Pancreas (tissue), 10 donors: ENCODE results near the gene NAV2. TPM values are rescaled to one million over a fixed set of nuclear protein-coding genes. Genes with fewer than 3 reads are reported as not detected.

Source experiments
- ATAC-seq, 4 donors: fragments of 200-7000 bp; cut with Tn5 transposase; one replicate each; pipeline versions ENCODE4 v1.8.0 to v1.9.1; 2020; ENCODE audit warnings: mild to moderate bottlenecking in 4 of 4, moderate library complexity in 4 of 4
- DNase-seq, 6 donors: peaks; one replicate each; pipeline ENCODE4 v3.0.0-alpha.2; 2020
- FAIRE-seq: peaks from 2 replicates; lab custom pipeline; 2012; peaks lifted over from hg19 to GRCh38; lab: Jason Lieb, UNC
- H3K27ac ChIP-seq, 4 donors: fragments of 200-600 bp; sonication (generic); 1 replicate in 3 of 4; 2 replicates in 1 of 4; pipeline versions ENCODE4 v1.5.0 to v1.8.0; 2020
- H3K27me3 ChIP-seq, 4 donors: fragments of 200-600 bp; one replicate each; pipeline ENCODE4 v1.8.0; 2021
- H3K36me3 ChIP-seq, 3 donors: fragments of 200-600 bp; sonication (generic) in 1 of 3; one replicate each; pipeline versions ENCODE4 v1.5.0 to v1.8.0; 2020 to 2021
- H3K4me1 ChIP-seq, 3 donors: fragments of 200-600 bp; one replicate each; pipeline ENCODE4 v1.8.0; 2021
- H3K4me3 ChIP-seq, 4 donors: fragments of 200-600 bp; sonication (generic) in 2 of 4; one replicate each; pipeline versions ENCODE4 v1.5.0 to v1.8.0; 2020 to 2021
- H3K9me3 ChIP-seq, 4 donors: fragments of 200-600 bp; one replicate each; pipeline ENCODE4 v1.8.0; 2021
- WGBS, 2 donors: extraction: QIAGEN DNeasy Blood & Tissue Kit; methylation state at CpG; one replicate each; pipeline ENCODE4 v1.1.7; 2013; 5-methylcytosine and 5-hydroxymethylcytosine counted together
- intact Hi-C, 3 donors: fragments of 100-400 bp; cut with DNase I; formaldehyde crosslinking; loops; one replicate each; pipeline versions ENCODE4 v1.11.1 to v1.14.2; 2022
- polyA plus RNA-seq, 2 donors: library from polyadenylated mRNA; stranded (reverse); fragments of 200-250 nt; gene quantifications; one replicate each; pipeline ENCODE4 v1.2.3, GENCODE V29; 2013
- total RNA-seq, 6 donors: library from RNA; stranded (reverse); fragmentation: NEBNext Ultra II Directional in 4 of 6; extraction: Animal tissue kit (Norgen Biotek cat#: 25700) in 4 of 6; gene quantifications; one replicate each; pipeline versions ENCODE4 v1.2.1 to v1.2.4, GENCODE V29; 2021 to 2023
- TF ChIP-seq, protein P1 (sequence below), 4 donors: fragments of 200-600 bp; sonication (generic) in 3 of 4; IDR thresholded peaks; one replicate each; pipeline versions ENCODE4 v1.5.0 to v1.8.0; 2021; ENCODE audit warnings: antibody characterized with exemption in 4 of 4
- donor health status: healthy with polysubstance abuse.
- donor health status: DM: no; HTN: no; CAD: no; lungs with moderate emphysema.
- donor health status: DM: no; HTN: no; CAD: no.
- donor health status: control.
- donor health status: control.
- donor health status: Bipolar disorder and iron deficiency.
- donor health status: DM: yes; HTN: yes; CAD: no.
- donor health status: DM: no; HTN: no; CAD: no.
- donor health status: DM: no; HTN: no; CAD: no.
- donor health status: DM: yes; HTN: yes; CAD: no.

The NAV2 gene
- total and polyA plus RNA-seq, 8 donors, result 5.8 to 26.9 (median 16.3) TPM

DNA sequence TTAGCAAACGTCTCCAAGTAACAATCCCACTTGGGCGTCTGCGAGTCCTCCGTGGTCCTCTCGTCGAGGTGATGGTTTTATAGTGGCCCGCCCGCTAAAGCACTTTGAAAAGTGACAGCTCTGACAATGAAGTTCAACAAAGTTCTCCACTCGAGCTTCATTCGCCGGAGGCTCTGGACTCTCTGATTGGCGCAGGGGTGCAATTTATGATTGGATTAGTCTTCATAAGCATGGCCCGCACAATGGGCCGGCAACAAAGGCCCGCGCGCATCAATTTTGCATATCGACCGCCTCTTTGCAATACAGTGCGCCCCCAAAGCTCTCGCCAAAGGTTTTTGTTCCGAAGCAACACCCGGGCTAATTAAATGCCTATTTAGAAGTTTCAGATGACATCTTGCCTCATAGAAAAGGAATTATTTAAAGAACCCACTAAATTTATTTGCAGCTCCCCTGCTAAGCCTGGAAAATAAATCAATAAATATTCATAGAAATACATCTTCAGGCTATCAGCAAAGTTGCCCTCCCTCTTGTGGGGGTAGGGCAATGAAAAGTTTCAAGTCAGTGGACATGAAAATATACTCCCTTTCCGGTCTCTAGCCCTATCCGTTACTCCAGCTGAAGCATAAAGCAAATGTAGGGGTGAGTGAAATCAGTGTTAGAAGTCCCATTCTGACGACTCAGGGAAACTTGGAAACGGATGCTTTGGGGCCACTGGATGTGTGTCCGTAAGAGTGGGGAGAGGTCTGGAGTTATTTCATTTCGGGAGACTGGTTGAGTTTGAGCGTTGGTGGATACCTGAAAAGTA, 448.0 kb downstream of the NAV2 start, which contains the start of gene DBX1:
DBX1 (minus strand) TSS at position 51 of the 805 bp plus-strand sequence. CDS start 151 bp downstream, outside the sequence.
- intact Hi-C loops, result no loop called here
- ATAC-seq (no peak), DNase-seq (no peak), FAIRE-seq (no peak)
- Histone ChIP-seq H3K27me3 (peaks cover 25 to 87% (median 27%) of the 10 kb centered on the region in 4 donors), H3K4me1 (peaks cover 0 to 4% (median 4%) of the 10 kb centered on the region in 3 donors), H3K36me3 (no peaks in the 10 kb centered on the region), H3K9me3 (no peaks in the 10 kb centered on the region), H3K4me3 (no peak within 1 kb of the TSS), H3K27ac (no peak within 1 kb of the TSS)
- TF ChIP-seq, protein P1, sequence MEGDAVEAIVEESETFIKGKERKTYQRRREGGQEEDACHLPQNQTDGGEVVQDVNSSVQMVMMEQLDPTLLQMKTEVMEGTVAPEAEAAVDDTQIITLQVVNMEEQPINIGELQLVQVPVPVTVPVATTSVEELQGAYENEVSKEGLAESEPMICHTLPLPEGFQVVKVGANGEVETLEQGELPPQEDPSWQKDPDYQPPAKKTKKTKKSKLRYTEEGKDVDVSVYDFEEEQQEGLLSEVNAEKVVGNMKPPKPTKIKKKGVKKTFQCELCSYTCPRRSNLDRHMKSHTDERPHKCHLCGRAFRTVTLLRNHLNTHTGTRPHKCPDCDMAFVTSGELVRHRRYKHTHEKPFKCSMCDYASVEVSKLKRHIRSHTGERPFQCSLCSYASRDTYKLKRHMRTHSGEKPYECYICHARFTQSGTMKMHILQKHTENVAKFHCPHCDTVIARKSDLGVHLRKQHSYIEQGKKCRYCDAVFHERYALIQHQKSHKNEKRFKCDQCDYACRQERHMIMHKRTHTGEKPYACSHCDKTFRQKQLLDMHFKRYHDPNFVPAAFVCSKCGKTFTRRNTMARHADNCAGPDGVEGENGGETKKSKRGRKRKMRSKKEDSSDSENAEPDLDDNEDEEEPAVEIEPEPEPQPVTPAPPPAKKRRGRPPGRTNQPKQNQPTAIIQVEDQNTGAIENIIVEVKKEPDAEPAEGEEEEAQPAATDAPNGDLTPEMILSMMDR (IDR thresholded peaks at IDR 0.05), result no peak
- WGBS, 2 donors, result 6% methylated on average over 30 of the region's 30 CpGs

DNA sequence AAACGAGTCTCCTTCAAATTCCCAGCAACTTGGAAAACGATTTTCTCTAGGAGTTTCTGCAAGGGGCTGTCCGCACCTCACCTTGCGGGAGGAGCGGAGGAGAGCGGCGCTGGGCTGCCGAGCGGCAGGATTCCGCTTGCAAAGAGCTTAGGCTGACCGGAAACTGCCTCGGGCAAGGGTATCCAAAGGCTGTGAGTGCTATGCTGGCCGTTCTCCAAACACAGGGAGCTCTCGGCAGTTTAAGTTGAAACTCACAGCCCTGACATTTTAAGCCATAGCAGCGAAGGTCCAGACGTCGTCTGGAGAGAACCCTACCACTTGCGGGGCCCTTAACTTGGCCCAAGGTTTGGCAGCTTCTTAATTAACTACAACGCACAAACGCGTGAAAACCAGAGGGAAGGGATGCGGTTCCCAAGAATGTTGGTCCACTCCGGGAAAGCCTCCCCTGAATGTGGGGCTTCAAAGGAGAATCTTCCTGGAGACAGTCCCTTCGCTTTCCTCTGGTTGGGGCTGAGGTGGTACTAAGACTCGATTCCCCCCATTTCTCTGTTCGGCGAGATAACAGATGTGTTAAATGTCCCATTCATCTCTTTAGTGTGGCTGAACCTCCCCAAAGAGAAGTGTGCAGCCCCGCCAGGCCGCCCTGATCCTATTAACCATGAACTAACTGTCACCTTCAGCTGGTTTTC, 448.7 kb downstream of the NAV2 start:
- TF ChIP-seq, protein P1 (IDR thresholded peaks at IDR 0.05), result no peak
- WGBS, 2 donors, result 7% methylated on average over 29 of the region's 29 CpGs
- Histone ChIP-seq H3K36me3 (no peaks in the 10 kb centered on the region), H3K9me3 (no peaks in the 10 kb centered on the region), H3K27ac (no peak overlapping the region), H3K4me3 (no peak overlapping the region), H3K27me3 (peaks cover 23 to 89% (median 26%) of the 10 kb centered on the region in 4 donors), H3K4me1 (peaks cover 0 to 4% (median 0%) of the 10 kb centered on the region in 3 donors)
- DNase-seq, result no peak
- FAIRE-seq, result no peak
- no peak for ATAC-seq
- intact Hi-C loops, result no loop called here

DNA sequence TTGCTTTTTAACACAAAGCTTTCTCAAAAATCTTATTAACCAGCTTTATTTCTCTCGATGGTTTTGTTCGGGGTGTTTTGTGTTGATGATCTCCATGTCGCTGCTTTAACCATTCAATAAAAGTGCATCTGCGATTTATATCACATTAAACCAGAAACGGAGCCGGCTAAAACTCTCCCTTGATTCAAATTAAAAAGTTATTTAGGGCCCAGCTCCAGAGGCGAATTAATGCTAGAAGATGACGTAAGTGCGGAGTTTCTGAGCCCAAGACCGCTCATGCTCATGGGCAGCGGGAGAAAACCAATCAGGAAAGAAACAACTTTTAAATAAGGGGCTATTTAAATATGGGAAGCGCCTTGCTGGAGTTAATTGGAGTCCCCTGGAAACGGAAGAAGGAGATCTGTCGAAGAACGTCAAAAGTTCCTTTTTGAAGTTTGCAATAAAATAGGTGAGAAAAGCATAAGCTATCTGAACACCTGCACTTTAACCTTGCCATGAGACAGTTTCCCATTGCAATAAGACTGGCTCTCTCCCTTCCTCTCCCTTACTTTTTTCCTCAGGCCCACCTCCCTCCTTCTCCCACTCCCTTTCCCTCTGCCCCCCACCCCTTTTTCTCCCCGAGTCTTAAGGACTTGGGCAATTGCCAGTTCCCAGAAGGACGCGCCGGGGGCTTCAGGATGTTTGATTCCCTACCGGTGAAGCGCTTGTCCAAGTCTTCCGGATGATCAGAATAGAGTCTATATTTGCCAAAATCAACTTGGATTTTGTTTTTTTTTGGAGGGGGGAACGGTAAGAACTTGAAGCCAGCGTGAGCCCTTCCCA, 449.5 kb downstream of the NAV2 start:
- TF ChIP-seq, protein P1 (IDR thresholded peaks at IDR 0.05), result no peak
- intact Hi-C loops, result no loop called here
- H3K4me3 ChIP-seq, result no peak overlapping the region
- FAIRE-seq, result no peak
- ATAC-seq, result no peak
- H3K27me3 ChIP-seq, result peaks cover 19 to 86% (median 26%) of the 10 kb centered on the region in 4 donors
- H3K4me1 ChIP-seq, result peaks cover 0 to 4% (median 0%) of the 10 kb centered on the region in 3 donors
- no peaks in the 10 kb centered on the region for H3K36me3 ChIP-seq
- H3K27ac ChIP-seq, result no peak overlapping the region
- 7 to 8% methylated on average over 24 of the region's 24 CpGs for WGBS, 2 donors
- H3K9me3 ChIP-seq, result no peaks in the 10 kb centered on the region
- no peak for DNase-seq

DNA sequence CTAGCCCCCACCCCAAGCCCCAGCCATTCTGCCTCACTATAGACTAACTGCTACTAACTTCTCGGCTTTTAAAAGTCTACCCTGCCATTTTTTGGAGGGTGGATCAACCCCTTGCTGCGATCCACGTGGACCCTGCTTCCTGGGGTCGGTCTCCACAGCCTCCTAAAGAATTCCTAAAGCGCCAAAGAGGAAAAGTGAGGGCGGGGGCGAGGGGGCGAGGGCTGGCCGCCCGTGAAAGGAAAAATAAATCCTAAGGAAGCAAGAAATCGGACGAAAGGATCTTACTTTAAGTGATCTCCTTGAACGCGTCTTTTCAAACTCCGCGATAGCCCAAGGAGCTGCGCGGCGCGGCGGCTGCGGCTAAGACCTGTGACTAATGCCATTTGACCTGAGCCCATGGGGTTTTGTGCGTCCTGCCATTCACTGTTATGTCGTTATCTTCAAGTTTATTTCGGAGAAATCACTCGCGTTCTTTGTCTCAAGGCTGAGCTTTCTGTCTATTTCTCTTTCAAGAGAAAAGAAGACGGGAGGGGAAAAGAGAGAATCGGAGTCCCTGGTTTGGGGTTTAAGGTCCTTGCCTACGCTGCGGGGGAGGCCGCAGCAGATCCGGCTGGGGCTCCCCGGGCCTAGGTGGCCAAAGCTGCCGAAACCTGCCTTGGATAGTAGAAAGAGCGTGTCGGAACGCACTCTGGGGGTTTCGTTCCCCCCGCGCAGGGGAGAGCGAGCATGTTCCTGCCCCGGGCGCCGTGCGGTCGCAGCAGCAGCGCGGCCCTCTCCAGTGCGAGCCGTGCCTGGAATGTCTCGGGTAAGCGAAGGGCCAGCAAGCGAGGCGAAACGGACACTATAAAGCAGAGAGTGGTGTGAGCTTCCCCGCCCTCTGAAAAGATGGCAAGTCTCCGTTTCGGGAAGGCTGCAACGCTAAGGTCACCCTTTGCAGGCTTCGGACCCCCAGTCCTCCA, 450.5 kb downstream of the NAV2 start:
- Histone ChIP-seq H3K4me3 (peak overlapping the region in 1 of 4 donors; percentile 26), H3K4me1 (peaks cover 0 to 4% (median 0%) of the 10 kb centered on the region in 3 donors), H3K27me3 (peaks cover 19 to 78% (median 23%) of the 10 kb centered on the region in 4 donors), H3K27ac (no peak overlapping the region), H3K9me3 (no peaks in the 10 kb centered on the region), H3K36me3 (no peaks in the 10 kb centered on the region)
- WGBS, 2 donors, result 3 to 4% methylated on average over 61 of the region's 61 CpGs
- FAIRE-seq, result no peak
- TF ChIP-seq, protein P1 (IDR thresholded peaks at IDR 0.05), result no peak
- peak in 2 of 6 donors; percentile 51 to 61 for DNase-seq
- peak in 3 of 4 donors; percentile 46 to 66 (median 47) for ATAC-seq
- intact Hi-C loops, result no loop called here
